Measurements from ENCODE around the gene ZNF423. TPM values are rescaled to one million over a fixed set of nuclear protein-coding genes. Genes with fewer than 3 reads are reported as not detected.

ZNF423 gene
- polyA plus RNA-seq, 1 of the 3 experiments (the other 2 are of a cell fraction) = 1.2 TPM

DNA sequence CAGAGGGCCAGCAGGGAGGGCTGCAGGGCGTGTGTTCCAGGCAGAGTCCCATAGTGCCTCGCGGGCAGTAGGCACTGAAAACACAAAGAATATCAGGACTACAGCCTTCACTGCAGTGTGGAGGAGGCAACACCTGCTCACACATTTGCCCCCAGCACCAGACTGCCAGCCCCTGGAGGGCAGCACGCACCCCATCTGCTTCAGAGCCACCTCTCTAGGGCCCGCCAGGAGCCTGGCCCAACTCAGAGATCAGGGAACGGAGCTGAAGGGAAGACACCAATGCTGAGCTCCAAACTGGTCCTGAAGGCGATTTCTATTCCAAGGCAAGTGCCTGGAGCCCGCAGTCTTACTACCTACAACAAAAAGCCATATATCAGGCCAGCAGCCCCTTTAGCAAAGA, 130.3 kb downstream of the ZNF423 start:
- Histone ChIP-seq H3K4me3 (ENCODE audit: low read depth in 2 of 2, low read length in 1 of 2) (no peak overlapping the region), H2AFZ (ENCODE audit: low read depth) (no peak overlapping the region), H3K27me3 (ENCODE audit: insufficient read depth) (no peaks in the 10 kb centered on the region), H3K9ac (no peak overlapping the region), H3K9me2 (no peaks in the 10 kb centered on the region), H3K27ac (ENCODE audit: low read depth in 2 of 2, low read length in 1 of 2) (peak overlapping the region in 1 of 2 experiments; percentile 34; a peak in 2 of 4 replicates), H3K79me2 (ENCODE audit: insufficient read depth) (no peaks in the 10 kb centered on the region), H3K4me1 (ENCODE audit: control insufficient read depth in 1 of 2, insufficient read depth in 2 of 2, low read depth in 1 of 2, low read length in 1 of 2) (peaks cover 0 to 22% of the 10 kb centered on the region in 2 experiments; a peak in 1 of 4 replicates), H3F3A (replicated peaks; ENCODE audit: insufficient read depth) (no peaks in the 10 kb centered on the region), H3K4me2 (no peak overlapping the region), H3K9me3 (no peaks in the 10 kb centered on the region), H3K36me3 (replicated peaks in 1 of 2; ENCODE audit: control insufficient read depth in 1 of 2, insufficient read depth in 2 of 2, low read length in 1 of 2) (no peaks in the 10 kb centered on the region), H4K20me1 (ENCODE audit: insufficient read depth) (no peaks in the 10 kb centered on the region)
- WGBS (ENCODE audit: low lambda C conversion rate) = 43% methylated on average over 5 of the region's 8 CpGs
- TF ChIP-seq FOXM1 (IDR thresholded peaks at IDR 0.05; ENCODE audit: low read depth) = no peak
- no peak for TF ChIP-seq RCOR1 (IDR thresholded peaks at IDR 0.05; ENCODE audit: low read length)
- TF ChIP-seq SIN3A (IDR thresholded peaks at IDR 0.05; ENCODE audit: borderline replicate concordance, low read depth, low read length) = no peak
- no peak for TF ChIP-seq TEAD4 (IDR thresholded peaks at IDR 0.05; ENCODE audit: borderline replicate concordance, insufficient read depth)
- TF ChIP-seq, protein P1, sequence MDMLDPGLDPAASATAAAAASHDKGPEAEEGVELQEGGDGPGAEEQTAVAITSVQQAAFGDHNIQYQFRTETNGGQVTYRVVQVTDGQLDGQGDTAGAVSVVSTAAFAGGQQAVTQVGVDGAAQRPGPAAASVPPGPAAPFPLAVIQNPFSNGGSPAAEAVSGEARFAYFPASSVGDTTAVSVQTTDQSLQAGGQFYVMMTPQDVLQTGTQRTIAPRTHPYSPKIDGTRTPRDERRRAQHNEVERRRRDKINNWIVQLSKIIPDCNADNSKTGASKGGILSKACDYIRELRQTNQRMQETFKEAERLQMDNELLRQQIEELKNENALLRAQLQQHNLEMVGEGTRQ (IDR thresholded peaks at IDR 0.05; ENCODE audit: borderline replicate concordance, low read depth, low read length) = no peak
- TF ChIP-seq NFIC (IDR thresholded peaks at IDR 0.05; ENCODE audit: borderline replicate concordance) = no peak
- no peak for TF ChIP-seq FOSL2 (IDR thresholded peaks at IDR 0.05; ENCODE audit: borderline replicate concordance, low read depth)
- TF ChIP-seq, protein P2, sequence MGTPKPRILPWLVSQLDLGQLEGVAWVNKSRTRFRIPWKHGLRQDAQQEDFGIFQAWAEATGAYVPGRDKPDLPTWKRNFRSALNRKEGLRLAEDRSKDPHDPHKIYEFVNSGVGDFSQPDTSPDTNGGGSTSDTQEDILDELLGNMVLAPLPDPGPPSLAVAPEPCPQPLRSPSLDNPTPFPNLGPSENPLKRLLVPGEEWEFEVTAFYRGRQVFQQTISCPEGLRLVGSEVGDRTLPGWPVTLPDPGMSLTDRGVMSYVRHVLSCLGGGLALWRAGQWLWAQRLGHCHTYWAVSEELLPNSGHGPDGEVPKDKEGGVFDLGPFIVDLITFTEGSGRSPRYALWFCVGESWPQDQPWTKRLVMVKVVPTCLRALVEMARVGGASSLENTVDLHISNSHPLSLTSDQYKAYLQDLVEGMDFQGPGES (IDR thresholded peaks at IDR 0.05; ENCODE audit: low read depth, low read length) = no peak
- CTCF ChIA-PET = interaction anchor here (1.2 to 1.4 kb wide), 2 partner anchors 12 to 132 kb away, joined by 3 to 5 read pairs; no protein-coding TSS in a partner anchor
- POLR2A ChIA-PET = no interaction called here
- DNase-seq = no peak

GRCh38 chr16:49724774-49725173, 131.1 kb downstream of the ZNF423 start:
- Histone ChIP-seq H3K9ac (no peak overlapping the region), H3K27me3 (ENCODE audit: insufficient read depth) (no peaks in the 10 kb centered on the region), H3K4me3 (ENCODE audit: low read depth in 2 of 2, low read length in 1 of 2) (no peak overlapping the region), H3K36me3 (replicated peaks in 1 of 2; ENCODE audit: control insufficient read depth in 1 of 2, insufficient read depth in 2 of 2, low read length in 1 of 2) (no peaks in the 10 kb centered on the region), H3K4me1 (ENCODE audit: control insufficient read depth in 1 of 2, insufficient read depth in 2 of 2, low read depth in 1 of 2, low read length in 1 of 2) (peaks cover 0 to 22% of the 10 kb centered on the region in 2 experiments; a peak in 1 of 4 replicates), H3K9me3 (no peaks in the 10 kb centered on the region), H3K4me2 (no peak overlapping the region), H3K27ac (ENCODE audit: low read depth in 2 of 2, low read length in 1 of 2) (no peak overlapping the region), H3K9me2 (no peaks in the 10 kb centered on the region), H4K20me1 (ENCODE audit: insufficient read depth) (no peaks in the 10 kb centered on the region), H3K79me2 (ENCODE audit: insufficient read depth) (no peaks in the 10 kb centered on the region), H3F3A (replicated peaks; ENCODE audit: insufficient read depth) (no peaks in the 10 kb centered on the region), H2AFZ (ENCODE audit: low read depth) (no peak overlapping the region)
- POLR2A ChIA-PET = no interaction called here
- CTCF ChIA-PET = interaction anchor here (1.3 to 1.4 kb wide), 2 partner anchors 15 to 132 kb away, joined by 4 to 5 read pairs; no protein-coding TSS in a partner anchor
- 54% methylated on average over 5 of the region's 5 CpGs for WGBS (ENCODE audit: low lambda C conversion rate)
- no peak for DNase-seq
- TF ChIP-seq EZH2phosphoT487 (IDR thresholded peaks at IDR 0.05; ENCODE audit: borderline replicate concordance, low read depth) = no peak
- TF ChIP-seq GATA2 (CRISPR knock-in tag; IDR thresholded peaks at IDR 0.05) = no peak
- no peak for TF ChIP-seq RFX5 (IDR thresholded peaks at IDR 0.05; ENCODE audit: low read length)
- no peak for TF ChIP-seq FOXM1 (IDR thresholded peaks at IDR 0.05; ENCODE audit: low read depth)
